Activated CD8-positive, alpha-beta T cell treated with anti-CD3 and anti-CD28 coated beads for 36 hours (primary cell): ENCODE measurements around the gene NAA80. TPM values are rescaled to one million over a fixed set of nuclear protein-coding genes. Genes with fewer than 3 reads are reported as not detected.

Source experiments
- ATAC-seq: fragments of 200-7000 bp; cut with Tn5 transposase; one replicate; pipeline ENCODE4 v1.10.0; 2021; ENCODE audit warnings: mild to moderate bottlenecking, moderate library complexity
- CTCF ChIA-PET: fragments of 350-600 bp; sonication (Branson Sonifier 250); formaldehyde crosslinking; loops from one replicate; lab custom pipeline; 2021; ENCODE audit warnings: antibody characterized with exemption; lab: Charles Lee
- POLR2A ChIA-PET: fragments of 350-600 bp; sonication (Branson Sonifier 250); formaldehyde crosslinking; loops from one replicate; lab custom pipeline; 2021; ENCODE audit warnings: antibody characterized with exemption; lab: Charles Lee
- DNase-seq: peaks from one replicate; pipeline ENCODE4 v3.0.0-alpha.2; 2020
- H3K27ac Mint-ChIP-seq: one replicate; pipeline ENCODE4 v1.8.0; 2021; ENCODE audit warnings: mild to moderate bottlenecking, mixed read lengths
- H3K27me3 Mint-ChIP-seq: one replicate; pipeline ENCODE4 v1.8.0; 2021; ENCODE audit warnings: mixed read lengths
- H3K36me3 Mint-ChIP-seq: one replicate; pipeline ENCODE4 v1.8.0; 2021; ENCODE audit warnings: low read depth, mixed read lengths
- H3K4me1 Mint-ChIP-seq: one replicate; pipeline ENCODE4 v1.8.0; 2021; ENCODE audit warnings: low read depth, mixed read lengths
- H3K4me3 Mint-ChIP-seq: one replicate; pipeline ENCODE4 v1.8.0; 2021; ENCODE audit warnings: mild to moderate bottlenecking, moderate library complexity, mixed read lengths
- H3K9me3 Mint-ChIP-seq: one replicate; pipeline ENCODE4 v1.8.0; 2021; ENCODE audit warnings: mixed read lengths
- intact Hi-C: fragments of 100-400 bp; cut with micrococcal nuclease; formaldehyde crosslinking; loops from one replicate; pipeline ENCODE4 v1.10.0; 2022
- total RNA-seq, 2 experiments: library from RNA; stranded (reverse); gene quantifications; one replicate each; pipeline ENCODE4 v1.2.3, GENCODE V29; 2021
- TF ChIP-seq, protein P1 (sequence below): fragments of 200-600 bp; IDR thresholded peaks from one replicate; pipeline ENCODE4 v1.8.0; 2022; ENCODE audit warnings: antibody characterized with exemption, mild to moderate bottlenecking

NAA80 gene
- total RNA-seq, 2 experiments from 2014 or later = 23.2 to 23.4 TPM

- Mint-ChIP-seq H3K36me3 (peaks cover 2% of the 10 kb centered on the region), H3K27me3 (no peaks in the 10 kb centered on the region), H3K4me1 (peaks cover 23% of the 10 kb centered on the region), H3K9me3 (no peaks in the 10 kb centered on the region), H3K27ac (no peak overlapping the region), H3K4me3 (no peak overlapping the region)
- ATAC-seq = no peak
- ChIA-PET CTCF (interaction anchor here (0.9 to 2.1 kb wide), 4 partner anchors 22 to 108 kb away, joined by 3 to 8 read pairs (median 4); no protein-coding TSS in a partner anchor), POLR2A (interaction anchor here (1.0 kb wide), 2 partner anchors 20 to 21 kb away, joined by 3 read pairs; partner anchors contain the start of gene HYAL2)
- TF ChIP-seq, protein P1, sequence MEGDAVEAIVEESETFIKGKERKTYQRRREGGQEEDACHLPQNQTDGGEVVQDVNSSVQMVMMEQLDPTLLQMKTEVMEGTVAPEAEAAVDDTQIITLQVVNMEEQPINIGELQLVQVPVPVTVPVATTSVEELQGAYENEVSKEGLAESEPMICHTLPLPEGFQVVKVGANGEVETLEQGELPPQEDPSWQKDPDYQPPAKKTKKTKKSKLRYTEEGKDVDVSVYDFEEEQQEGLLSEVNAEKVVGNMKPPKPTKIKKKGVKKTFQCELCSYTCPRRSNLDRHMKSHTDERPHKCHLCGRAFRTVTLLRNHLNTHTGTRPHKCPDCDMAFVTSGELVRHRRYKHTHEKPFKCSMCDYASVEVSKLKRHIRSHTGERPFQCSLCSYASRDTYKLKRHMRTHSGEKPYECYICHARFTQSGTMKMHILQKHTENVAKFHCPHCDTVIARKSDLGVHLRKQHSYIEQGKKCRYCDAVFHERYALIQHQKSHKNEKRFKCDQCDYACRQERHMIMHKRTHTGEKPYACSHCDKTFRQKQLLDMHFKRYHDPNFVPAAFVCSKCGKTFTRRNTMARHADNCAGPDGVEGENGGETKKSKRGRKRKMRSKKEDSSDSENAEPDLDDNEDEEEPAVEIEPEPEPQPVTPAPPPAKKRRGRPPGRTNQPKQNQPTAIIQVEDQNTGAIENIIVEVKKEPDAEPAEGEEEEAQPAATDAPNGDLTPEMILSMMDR = no peak
- DNase-seq = no peak
- intact Hi-C loops = no loop called here
Observed at GRCh38 chr3:50302095-50303012, 3.1 kb upstream of the NAA80 start.

- peak overlapping the region; percentile 98 for H3K27ac Mint-ChIP-seq
- ChIA-PET POLR2A (interaction anchor here (0.9 to 1.8 kb wide), 3 partner anchors 19 to 40 kb away, joined by 3 to 6 read pairs (median 3); partner anchors contain the start of gene RASSF1), CTCF (interaction anchor here (1.2 to 1.5 kb wide), 2 partner anchors 29 to 65 kb away, joined by 4 read pairs; no protein-coding TSS in a partner anchor)
- no peaks in the 10 kb centered on the region for H3K9me3 Mint-ChIP-seq
- ATAC-seq (no peak), DNase-seq (no peak)
- peak overlapping the region; percentile 99 for H3K4me3 Mint-ChIP-seq
- intact Hi-C loops = no loop called here
- TF ChIP-seq, protein P1 = no peak
- peaks cover 1% of the 10 kb centered on the region for H3K36me3 Mint-ChIP-seq
- H3K27me3 Mint-ChIP-seq = no peaks in the 10 kb centered on the region
- H3K4me1 Mint-ChIP-seq = peaks cover 23% of the 10 kb centered on the region
Observed at GRCh38 chr3:50300681-50301254, 1.6 kb upstream of the NAA80 start.

GRCh38 chr3:50299929-50300680 lies 900 bp upstream of the NAA80 start:
- POLR2A ChIA-PET = interaction anchor here (0.6 to 3.1 kb wide), 11 partner anchors 10 to 370 kb away, joined by 3 to 14 read pairs (median 3); partner anchors contain the start of genes CYB561D2, MON1A, NPRL2 and RASSF1
- intact Hi-C loops = no loop called here
- Mint-ChIP-seq H3K27ac (peak overlapping the region; percentile 98), H3K9me3 (no peaks in the 10 kb centered on the region), H3K27me3 (no peaks in the 10 kb centered on the region), H3K4me1 (peaks cover 23% of the 10 kb centered on the region), H3K4me3 (peak overlapping the region; percentile 99), H3K36me3 (peaks cover 1% of the 10 kb centered on the region)
- ATAC-seq (no peak), DNase-seq (peak; percentile 42)
- CTCF ChIA-PET = interaction anchor here (0.8 to 1.9 kb wide), 14 partner anchors 9 to 105 kb away, joined by 3 to 8 read pairs (median 4); partner anchors contain the start of genes LSMEM2, RASSF1 and TUSC2
- TF ChIP-seq, protein P1 = no peak

DNA sequence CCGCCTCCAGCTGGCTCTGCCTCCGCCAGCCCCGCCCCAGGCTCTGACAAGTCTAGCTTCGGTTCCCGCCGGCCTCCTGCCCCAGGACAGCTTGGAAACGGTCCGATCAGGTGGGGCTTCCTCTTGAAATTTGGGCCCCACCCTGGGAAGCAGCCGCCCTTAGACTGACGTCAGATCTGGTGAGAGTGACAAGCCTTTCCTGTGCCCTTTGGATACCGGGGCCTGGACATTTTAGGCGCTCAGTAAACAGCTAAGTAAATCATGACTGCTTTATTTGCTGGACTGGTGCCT lies 378 bp upstream of the NAA80 start:
- Mint-ChIP-seq H3K27ac (peak overlapping the region; percentile 98), H3K36me3 (peaks cover 1% of the 10 kb centered on the region), H3K4me1 (peaks cover 19% of the 10 kb centered on the region), H3K27me3 (no peaks in the 10 kb centered on the region), H3K9me3 (no peaks in the 10 kb centered on the region), H3K4me3 (peak overlapping the region; percentile 99)
- CTCF ChIA-PET = interaction anchor here (0.8 to 1.9 kb wide), 15 partner anchors 9 to 105 kb away, joined by 3 to 8 read pairs (median 4); partner anchors contain the start of genes LSMEM2, RASSF1 and TUSC2
- POLR2A ChIA-PET = interaction anchor here (0.6 to 3.1 kb wide), 15 partner anchors 10 to 370 kb away, joined by 3 to 14 read pairs (median 3); partner anchors contain the start of genes CYB561D2, LSMEM2, MON1A and NPRL2
- ATAC-seq (no peak), DNase-seq (no peak)
- TF ChIP-seq, protein P1 = no peak
- intact Hi-C loops = no loop called here
